Heart left ventricle (tissue), 13 donors: ENCODE measurements around the gene OR7D2.

Experiments used
- POLR2A ChIP-seq, 2 donors: fragments of 450-650 bp; IDR thresholded peaks; one replicate each; pipeline ENCODE4 v1.6.1; 2017; ENCODE audit warnings: antibody characterized with exemption in 2 of 2, mild to moderate bottlenecking in 2 of 2, moderate library complexity in 2 of 2
- TF ChIP-seq, protein P1 (sequence below), 12 donors: fragments of 200-600 bp; sonication (generic) in 4 of 12; IDR thresholded peaks; one replicate each; pipeline versions ENCODE4 v1.5.0 to v1.8.0; 2018 to 2022; ENCODE audit warnings: antibody characterized with exemption in 12 of 12, mild to moderate bottlenecking in 5 of 12
- donor health status: ischemic (EF 13 %, LVEDD 7.1; RV severe dilation, severe dysfunction).
- donor health status: DM: no; HTN: yes; CAD: no.
- donor health status: DM: no; HTN: no; CAD: no.
- donor health status: ischemic (EF 25% LVEDD 6.9; RV normal size, moderate dysfunction).
- donor health status: ischemic (EF 25% LVEDD 5.7; RV mildly dilated, moderate dysfunction).
- donor health status: ischemic (EF 35%, LVEDD 5.7; RV mildly dilated, moderate dysfunction).
- donor health status: nonischemic (EF 11% LVEDD 7.7; RV severe dilation, severe dysfunction).
- donor health status: DM: yes; HTN: yes; CAD: no.
- donor health status: PGD.
- donor health status: ischemic (EF 29% LVEDD 5.4; RV normal size, mild dysfunction).
- donor health status: nonischemic (EF 23%, LVEDD 6.1; RV moderate dilation, normal function).

DNA sequence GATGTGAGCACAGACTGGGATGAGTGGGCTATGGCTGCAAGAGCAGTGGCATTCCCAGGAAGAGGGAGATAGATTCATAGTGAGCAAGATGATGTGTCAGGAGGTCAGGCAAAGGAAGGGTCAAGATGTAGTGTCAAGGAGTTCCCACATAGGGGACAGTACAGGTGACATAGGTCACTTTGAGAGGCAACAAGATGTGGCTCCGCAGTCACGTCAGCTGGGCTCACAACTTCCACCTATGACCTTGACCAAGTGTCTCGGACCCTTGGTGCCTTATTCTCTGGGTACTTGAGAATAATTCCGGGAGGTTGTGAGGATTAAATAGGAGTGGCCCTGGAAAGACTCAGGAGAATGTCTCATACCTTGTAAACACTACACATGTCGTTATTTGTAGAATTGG is 28.1 kb upstream of the OR7D2 start:
- TF ChIP-seq, protein P1, sequence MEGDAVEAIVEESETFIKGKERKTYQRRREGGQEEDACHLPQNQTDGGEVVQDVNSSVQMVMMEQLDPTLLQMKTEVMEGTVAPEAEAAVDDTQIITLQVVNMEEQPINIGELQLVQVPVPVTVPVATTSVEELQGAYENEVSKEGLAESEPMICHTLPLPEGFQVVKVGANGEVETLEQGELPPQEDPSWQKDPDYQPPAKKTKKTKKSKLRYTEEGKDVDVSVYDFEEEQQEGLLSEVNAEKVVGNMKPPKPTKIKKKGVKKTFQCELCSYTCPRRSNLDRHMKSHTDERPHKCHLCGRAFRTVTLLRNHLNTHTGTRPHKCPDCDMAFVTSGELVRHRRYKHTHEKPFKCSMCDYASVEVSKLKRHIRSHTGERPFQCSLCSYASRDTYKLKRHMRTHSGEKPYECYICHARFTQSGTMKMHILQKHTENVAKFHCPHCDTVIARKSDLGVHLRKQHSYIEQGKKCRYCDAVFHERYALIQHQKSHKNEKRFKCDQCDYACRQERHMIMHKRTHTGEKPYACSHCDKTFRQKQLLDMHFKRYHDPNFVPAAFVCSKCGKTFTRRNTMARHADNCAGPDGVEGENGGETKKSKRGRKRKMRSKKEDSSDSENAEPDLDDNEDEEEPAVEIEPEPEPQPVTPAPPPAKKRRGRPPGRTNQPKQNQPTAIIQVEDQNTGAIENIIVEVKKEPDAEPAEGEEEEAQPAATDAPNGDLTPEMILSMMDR (IDR thresholded peaks at IDR 0.05): no peak
- no peak for TF ChIP-seq POLR2A (IDR thresholded peaks at IDR 0.05)
